ENCODE measurements around the gene NKIRAS2.

NKIRAS2 gene

DNA sequence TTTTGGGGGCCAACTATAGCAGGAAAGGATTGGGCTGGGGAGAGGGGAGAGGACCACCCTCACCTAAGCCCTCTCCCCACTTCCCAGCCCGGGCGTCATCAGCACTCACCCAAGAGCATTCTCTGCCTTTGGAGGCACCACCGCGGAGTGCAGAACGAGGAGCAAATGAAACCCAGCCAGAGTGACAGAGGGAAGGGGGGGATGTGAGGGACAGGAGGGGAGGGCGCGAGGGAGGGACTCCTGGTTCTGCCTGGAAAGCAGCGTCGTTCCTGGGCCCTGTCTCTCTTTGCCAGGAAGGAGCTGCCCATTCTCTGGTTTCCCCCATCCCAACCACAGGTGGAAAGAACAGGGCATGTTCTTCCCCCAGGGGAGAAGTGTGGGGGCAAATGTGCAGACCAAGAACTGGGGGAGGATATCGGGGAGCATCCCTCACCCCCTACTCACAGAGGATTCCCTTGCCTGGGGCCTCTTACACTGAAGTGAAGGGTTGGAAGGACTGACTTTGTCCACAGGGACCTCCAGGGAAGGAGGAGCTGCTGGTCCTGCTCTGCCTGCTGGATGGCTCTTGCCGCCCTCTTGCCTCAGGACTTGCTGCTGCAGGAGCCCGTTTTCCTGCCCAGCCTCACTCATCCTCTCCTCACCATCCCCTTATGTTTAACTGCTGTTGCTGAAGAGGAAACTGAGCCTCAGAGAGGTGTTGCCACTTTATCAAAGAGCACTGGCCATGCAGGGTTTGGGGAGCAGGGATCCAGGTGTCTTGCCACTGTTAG lies 34.0 kb downstream of the NKIRAS2 start:
- in situ Hi-C loops (cut with MboI; ENCODE audit: low sequenced_read_pairs, unreplicated experiment), result no loop called here

DNA sequence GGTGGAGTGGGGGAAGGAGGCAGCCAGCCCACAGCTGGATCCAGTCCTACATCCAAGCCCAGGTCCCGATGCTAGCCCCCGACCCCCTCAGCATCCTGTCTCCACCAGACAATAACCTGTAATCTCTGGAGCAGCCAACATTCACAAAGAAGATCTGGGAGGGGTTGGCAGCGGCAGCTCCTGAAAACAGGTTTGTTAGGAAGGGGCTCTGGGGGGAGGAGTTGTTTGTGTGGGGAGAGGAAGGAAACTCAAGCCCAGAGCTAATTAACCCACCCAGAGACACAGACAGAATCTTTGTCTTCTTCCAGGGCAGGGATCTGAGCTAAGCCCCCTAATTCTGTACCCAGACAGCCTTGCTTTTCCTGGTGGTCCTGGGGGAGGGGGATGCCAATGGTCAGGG lies 35.1 kb downstream of the NKIRAS2 start:
- in situ Hi-C loops (cut with MboI; ENCODE audit: low sequenced_read_pairs, unreplicated experiment), result no loop called here
- DNase-seq (ENCODE audit: low spot score), result no peak
- TF ChIP-seq, protein P1, sequence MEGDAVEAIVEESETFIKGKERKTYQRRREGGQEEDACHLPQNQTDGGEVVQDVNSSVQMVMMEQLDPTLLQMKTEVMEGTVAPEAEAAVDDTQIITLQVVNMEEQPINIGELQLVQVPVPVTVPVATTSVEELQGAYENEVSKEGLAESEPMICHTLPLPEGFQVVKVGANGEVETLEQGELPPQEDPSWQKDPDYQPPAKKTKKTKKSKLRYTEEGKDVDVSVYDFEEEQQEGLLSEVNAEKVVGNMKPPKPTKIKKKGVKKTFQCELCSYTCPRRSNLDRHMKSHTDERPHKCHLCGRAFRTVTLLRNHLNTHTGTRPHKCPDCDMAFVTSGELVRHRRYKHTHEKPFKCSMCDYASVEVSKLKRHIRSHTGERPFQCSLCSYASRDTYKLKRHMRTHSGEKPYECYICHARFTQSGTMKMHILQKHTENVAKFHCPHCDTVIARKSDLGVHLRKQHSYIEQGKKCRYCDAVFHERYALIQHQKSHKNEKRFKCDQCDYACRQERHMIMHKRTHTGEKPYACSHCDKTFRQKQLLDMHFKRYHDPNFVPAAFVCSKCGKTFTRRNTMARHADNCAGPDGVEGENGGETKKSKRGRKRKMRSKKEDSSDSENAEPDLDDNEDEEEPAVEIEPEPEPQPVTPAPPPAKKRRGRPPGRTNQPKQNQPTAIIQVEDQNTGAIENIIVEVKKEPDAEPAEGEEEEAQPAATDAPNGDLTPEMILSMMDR (IDR thresholded peaks at IDR 0.05; ENCODE audit: borderline replicate concordance, control extremely low read depth, extremely low read depth, insufficient read depth, missing control alignments), result no peak

More for the DNA sequence above, 34.0 kb downstream of the NKIRAS2 start:
- TF ChIP-seq, protein P1 (IDR thresholded peaks at IDR 0.05; ENCODE audit: borderline replicate concordance, control extremely low read depth, extremely low read depth, insufficient read depth, missing control alignments), result no peak
- DNase-seq (ENCODE audit: low spot score), result no peak

DNA sequence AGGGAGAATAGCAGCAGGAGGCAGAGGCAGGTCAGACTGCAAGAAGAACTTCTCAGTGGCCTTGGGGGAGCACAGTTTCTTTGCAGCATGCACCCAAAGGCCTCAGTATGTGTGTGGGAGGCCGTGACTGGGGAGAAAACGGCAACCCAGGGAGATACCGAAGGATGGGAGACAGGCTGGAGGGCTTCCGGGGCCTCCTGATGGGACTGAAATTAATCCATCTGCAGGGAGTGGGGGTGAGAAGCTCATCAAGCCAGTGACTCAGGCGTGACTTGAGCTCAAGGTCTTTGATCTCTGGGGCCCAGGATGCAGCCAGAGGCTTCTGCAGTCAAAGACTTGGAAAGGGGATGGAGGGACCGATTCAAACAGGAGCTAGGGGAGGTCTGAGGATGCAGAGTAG lies 35.6 kb downstream of the NKIRAS2 start:
- no peak for DNase-seq (ENCODE audit: low spot score)
- in situ Hi-C loops (cut with MboI; ENCODE audit: low sequenced_read_pairs, unreplicated experiment), result no loop called here

DNA sequence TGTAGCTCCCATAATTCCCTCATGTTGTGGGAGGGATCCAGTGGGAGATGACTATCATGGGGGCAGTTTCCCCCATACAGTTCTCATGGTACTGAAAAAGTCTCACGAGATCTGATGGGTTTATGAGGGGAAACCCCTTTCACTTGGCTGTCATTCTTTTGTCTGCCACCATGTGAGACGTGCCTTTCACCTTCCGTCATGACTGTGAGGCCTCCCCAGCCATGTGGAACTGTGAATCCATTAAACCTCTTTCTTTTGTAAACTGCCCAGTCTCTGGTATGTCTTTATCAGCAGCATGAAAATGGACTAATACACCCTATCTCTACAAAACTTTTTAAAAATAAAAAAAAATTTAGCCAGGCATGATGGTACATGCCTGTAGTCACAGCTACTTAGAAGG lies 36.7 kb downstream of the NKIRAS2 start:
- DNase-seq (ENCODE audit: low spot score), result no peak
- TF ChIP-seq, protein P1 (IDR thresholded peaks at IDR 0.05; ENCODE audit: borderline replicate concordance, control extremely low read depth, extremely low read depth, insufficient read depth, missing control alignments), result no peak
- in situ Hi-C loops (cut with MboI; ENCODE audit: low sequenced_read_pairs, unreplicated experiment), result no loop called here

More for the DNA sequence above, 35.6 kb downstream of the NKIRAS2 start:
- TF ChIP-seq, protein P1 (IDR thresholded peaks at IDR 0.05; ENCODE audit: borderline replicate concordance, control extremely low read depth, extremely low read depth, insufficient read depth, missing control alignments), result no peak

DNA sequence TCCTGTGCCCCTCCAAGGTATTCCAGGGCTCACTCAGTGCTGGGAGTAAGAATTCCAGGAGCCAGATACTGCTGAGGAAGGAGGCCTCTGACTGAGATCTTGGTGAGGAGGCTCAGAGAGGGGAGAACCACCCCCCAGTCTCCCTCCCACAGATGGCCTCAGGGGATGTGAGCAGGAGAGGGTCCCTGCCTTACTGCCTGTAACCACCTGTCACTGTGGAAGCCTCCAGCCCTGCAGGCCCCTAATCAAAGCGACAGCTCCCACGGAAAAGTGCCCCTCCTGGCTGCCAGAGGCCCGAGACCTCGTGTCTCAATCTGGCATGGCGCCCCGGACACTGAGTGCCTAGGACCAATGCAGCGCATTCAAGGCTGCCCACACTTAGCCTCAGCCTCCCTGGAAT lies 38.2 kb downstream of the NKIRAS2 start:
- DNase-seq (ENCODE audit: low spot score), result no peak
- TF ChIP-seq, protein P1 (IDR thresholded peaks at IDR 0.05; ENCODE audit: borderline replicate concordance, control extremely low read depth, extremely low read depth, insufficient read depth, missing control alignments), result no peak
- in situ Hi-C loops (cut with MboI; ENCODE audit: low sequenced_read_pairs, unreplicated experiment), result no loop called here

DNA sequence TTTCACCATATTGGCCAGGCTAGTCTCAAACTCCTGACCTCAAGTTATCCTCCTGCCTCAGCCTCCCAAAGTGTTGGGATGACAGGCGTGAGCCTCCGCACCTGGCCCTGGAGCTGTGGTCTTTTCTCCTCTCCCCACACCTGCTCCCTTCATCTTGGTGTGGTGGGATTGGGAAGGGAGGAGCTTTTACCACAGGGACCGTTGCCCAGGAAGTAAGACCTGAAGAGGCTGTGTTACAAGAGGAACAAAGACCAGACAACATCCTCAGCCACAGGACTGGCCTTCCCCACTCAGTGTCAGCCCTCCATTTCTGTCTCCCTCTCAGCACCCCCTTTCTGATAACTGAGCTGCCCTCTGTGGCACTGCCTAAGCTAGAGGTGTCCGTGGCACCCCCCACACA lies 39.9 kb downstream of the NKIRAS2 start:
- TF ChIP-seq, protein P1 (IDR thresholded peaks at IDR 0.05; ENCODE audit: borderline replicate concordance, control extremely low read depth, extremely low read depth, insufficient read depth, missing control alignments), result no peak
- DNase-seq (ENCODE audit: low spot score), result no peak
- in situ Hi-C loops (cut with MboI; ENCODE audit: low sequenced_read_pairs, unreplicated experiment), result no loop called here

Measured in GM13976 (cell line).